Activated CD4-positive, alpha-beta T cell treated with anti-CD3 and anti-CD28 coated beads, Interleukin-2, amount 50 U/mL, for 4 hours (primary cell): ENCODE measurements around the gene CALHM3.

Experiments used
- DNase-seq, 2 experiments: peaks; one replicate each; pipeline ENCODE4 v3.0.0-alpha.2; 2020

The CALHM3 gene

GRCh38 chr10:103449208-103450144 lies 29.6 kb downstream of the CALHM3 start:
- DNase-seq: no peak

GRCh38 chr10:103448746-103449145 lies 30.3 kb downstream of the CALHM3 start:
- DNase-seq: no peak

- no peak for DNase-seq
These were observed 31.9 kb downstream of the CALHM3 start for GRCh38 chr10:103447187-103447586.

- DNase-seq: no peak
These were observed 33.1 kb downstream of the CALHM3 start for GRCh38 chr10:103445767-103446567.

GRCh38 chr10:103445366-103445765 lies 33.7 kb downstream of the CALHM3 start:
- DNase-seq: no peak

- DNase-seq: no peak
These were observed 34.6 kb downstream of the CALHM3 start for GRCh38 chr10:103444478-103444877.

GRCh38 chr10:103443475-103444185 lies 35.4 kb downstream of the CALHM3 start:
- no peak for DNase-seq

- no peak for DNase-seq
These were observed 37.0 kb downstream of the CALHM3 start for GRCh38 chr10:103442031-103442461.

- no peak for DNase-seq
These were observed 37.4 kb downstream of the CALHM3 start for GRCh38 chr10:103441611-103442010.

GRCh38 chr10:103441206-103441605 lies 37.8 kb downstream of the CALHM3 start:
- no peak for DNase-seq

- DNase-seq: no peak
These were observed 38.6 kb downstream of the CALHM3 start for GRCh38 chr10:103440416-103440815.

GRCh38 chr10:103439776-103440175 lies 39.3 kb downstream of the CALHM3 start:
- no peak for DNase-seq

GRCh38 chr10:103433858-103434257 lies 45.2 kb downstream of the CALHM3 start:
- DNase-seq: no peak

GRCh38 chr10:103431902-103432301 lies 47.1 kb downstream of the CALHM3 start:
- DNase-seq: no peak

- no peak for DNase-seq
These were observed 49.4 kb downstream of the CALHM3 start for GRCh38 chr10:103429647-103430046.

GRCh38 chr10:103428989-103429643 lies 49.9 kb downstream of the CALHM3 start:
- no peak for DNase-seq

- DNase-seq: no peak
These were observed 51.2 kb downstream of the CALHM3 start for GRCh38 chr10:103427866-103428265.

- no peak for DNase-seq
These were observed 55.3 kb downstream of the CALHM3 start for GRCh38 chr10:103423748-103424147.
